Activated effector memory CD4-positive, alpha-beta T cell treated with Interleukin-2 at 50 U/mL for 16 hours (primary cell): ENCODE measurements around the gene ZMIZ1.

ENCODE experiments used
- DNase-seq: peaks from one replicate; pipeline ENCODE4 v3.0.0-alpha.2; 2020

ZMIZ1 gene

DNA sequence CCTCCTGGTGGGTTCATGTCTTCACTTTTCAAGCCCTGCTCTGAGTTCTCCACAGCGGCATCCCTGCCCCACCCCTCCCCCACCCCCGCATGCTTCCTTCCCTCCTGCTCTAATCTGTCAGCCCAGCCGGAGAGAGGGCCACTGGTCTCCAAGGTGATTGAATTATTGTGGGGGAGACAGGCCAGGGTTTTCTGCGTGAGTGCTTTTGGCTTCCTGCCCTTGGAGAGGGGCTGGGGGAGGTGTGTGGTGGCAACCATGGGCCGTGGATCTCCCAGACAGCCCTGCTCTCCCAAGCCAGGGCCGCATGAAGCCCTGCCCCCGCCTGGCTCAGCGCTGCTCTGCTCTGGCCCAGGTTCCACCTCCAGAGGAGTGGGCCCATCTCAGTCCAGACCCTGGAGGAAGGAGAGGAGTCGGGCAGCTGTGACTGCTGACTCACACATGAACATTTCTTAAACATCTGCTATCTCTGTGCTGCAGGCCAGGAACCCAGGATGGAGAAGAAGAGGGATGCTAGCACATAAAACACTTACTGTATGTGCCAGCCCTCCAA is 109.9 kb downstream of the ZMIZ1 start:
- no peak for DNase-seq

DNA sequence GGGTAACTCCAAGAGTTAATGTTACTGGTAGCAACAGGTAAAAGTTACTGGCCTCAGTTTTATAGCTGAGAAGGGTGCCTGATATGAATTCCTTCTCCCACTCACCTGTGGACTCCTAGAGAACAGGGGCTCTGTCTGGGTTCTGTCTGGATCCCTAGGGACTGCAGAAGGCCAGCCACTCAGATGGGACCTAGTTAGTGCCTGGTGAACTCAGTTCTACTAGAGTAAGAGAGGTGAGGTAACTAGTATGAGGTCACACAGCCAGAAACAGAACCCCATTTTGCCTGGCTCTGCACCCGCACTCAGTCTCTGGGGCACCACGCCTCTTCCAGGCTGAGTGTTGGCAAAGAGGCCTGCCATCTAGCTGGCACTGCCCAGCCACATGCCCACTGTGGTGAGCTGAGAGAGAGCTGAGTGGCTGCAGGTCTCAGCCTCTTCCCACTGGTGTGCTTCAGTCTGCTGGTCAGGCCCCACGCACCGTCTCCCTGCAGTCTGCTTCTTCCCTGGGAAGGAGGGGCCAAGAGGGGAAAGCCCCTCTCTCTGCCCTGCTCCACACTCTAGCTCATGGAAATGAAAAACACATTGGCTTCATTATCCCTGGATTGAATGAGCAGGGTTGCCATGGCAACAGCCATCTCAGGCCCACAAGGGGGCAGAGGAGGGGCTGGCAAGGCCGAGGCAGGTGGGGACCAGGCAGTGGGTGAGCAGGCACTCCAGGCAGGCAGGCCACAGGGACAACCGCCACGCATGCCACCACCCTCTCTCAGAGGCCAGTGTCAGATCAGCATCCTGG is 110.6 kb downstream of the ZMIZ1 start:
- no peak for DNase-seq

DNA sequence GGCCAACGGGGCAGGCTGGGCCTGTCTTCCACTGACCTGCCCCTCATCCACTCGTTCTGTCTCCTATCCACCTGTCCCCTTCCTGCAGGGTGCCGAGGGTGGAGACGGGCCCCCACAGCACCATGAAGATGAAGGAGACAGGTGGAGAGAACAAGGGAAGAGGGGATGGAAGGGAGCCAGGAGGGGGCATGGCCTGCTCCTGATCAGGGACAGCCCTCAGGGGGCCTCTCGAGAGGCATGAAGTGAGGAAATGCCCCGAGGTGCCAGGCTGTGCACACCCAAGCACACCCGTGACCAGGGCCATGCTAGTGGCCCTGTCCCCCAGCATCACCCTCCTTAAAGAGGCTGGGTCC is 111.2 kb downstream of the ZMIZ1 start:
- no peak for DNase-seq

DNA sequence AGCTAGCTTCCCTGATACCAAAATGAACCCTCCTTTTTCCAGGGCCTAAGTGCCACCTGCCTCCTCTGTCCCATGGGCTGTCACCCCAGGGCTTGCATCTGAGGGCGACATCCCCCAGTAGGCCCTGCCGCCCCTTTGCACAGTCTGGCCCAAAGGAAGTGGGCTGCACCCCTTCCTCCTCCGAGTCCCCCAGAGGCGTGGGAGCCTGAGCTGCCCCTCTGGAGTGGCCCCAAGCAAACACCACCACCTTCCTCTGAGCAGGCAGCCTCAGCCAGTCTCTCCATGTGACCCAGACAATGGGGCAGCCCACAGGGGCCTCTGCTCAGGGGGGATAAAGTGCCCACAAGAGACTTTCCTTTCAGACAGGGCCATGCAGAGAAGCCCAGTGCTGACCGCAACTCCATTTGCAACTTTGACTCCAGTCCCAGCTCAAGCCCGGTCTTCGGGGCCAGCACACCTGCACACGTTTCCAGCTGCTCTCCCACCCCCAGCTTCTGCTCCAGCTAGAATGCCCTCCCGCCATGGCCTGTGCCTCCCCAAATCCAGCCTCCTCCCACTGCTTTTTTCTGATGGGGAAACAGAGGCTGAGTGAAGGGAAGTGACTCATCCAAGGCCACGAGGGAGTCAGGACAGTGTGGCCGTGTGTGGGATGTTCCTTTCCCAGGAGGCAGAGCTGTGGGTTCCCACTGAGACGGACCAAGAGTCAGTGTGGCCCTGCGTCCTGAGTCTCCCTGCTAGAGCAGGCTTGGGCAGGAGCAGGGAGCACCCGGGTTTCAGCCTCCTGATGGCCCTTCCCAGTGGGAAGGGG is 111.9 kb downstream of the ZMIZ1 start:
- DNase-seq: no peak

DNA sequence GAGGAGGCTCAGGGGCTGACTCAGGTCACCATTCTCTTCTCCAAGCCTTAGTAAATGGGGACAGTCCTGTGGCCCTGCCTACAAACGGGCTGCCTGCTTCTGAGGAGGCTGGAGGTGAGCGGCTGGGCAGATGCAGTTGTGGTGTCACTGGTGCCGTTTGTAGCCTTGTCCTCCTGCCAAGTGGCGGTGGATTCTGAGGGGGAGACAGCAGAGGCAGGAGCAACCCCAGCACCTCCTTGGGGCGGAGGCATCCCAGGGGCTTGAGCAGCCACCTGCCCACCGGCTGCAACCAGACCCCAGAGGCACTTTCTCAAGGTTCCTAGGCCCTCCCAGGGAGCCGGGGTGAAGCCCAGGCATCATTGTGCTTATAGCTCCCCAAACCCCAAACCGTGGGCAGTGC is 112.5 kb downstream of the ZMIZ1 start:
- DNase-seq: no peak

DNA sequence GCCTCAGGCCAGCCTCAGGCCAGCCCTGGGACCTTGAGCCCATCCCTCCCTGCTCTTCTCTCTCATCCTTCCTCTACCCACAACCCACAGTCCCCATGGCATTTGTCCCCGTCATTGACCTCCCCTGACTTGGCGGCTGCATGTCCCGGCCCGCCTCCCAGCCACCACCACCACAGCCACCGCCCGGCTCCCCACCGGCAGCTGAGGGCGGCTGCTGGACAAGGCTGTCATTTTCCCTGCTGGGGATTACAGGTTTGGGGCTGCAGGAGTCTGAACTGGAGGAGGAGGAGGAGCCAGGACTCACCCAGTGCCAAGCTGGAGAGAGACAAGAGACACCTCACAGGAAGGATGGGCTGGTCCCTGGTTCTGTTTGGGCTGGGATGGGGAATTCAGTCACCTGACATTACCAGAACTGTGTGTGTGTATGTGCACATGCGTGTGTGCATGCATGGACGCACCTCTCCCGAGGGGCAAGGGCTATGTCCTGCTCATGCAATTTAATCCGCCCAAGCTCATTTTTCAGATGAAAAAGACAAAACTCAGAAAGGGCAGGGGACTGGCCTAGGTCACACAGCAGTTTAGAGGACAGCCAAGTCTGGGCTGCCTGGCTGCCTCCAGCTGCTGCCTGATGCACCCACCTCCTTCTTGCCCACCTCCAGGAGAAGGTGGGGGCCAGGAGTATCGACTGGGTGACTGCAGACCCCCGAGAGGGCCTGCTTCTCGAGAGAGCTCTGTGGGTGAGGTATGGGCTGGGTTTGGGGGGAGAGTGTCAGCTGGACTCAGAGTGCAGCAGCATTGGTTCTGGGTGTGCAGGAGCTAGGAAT is 113.1 kb downstream of the ZMIZ1 start:
- DNase-seq: no peak

DNA sequence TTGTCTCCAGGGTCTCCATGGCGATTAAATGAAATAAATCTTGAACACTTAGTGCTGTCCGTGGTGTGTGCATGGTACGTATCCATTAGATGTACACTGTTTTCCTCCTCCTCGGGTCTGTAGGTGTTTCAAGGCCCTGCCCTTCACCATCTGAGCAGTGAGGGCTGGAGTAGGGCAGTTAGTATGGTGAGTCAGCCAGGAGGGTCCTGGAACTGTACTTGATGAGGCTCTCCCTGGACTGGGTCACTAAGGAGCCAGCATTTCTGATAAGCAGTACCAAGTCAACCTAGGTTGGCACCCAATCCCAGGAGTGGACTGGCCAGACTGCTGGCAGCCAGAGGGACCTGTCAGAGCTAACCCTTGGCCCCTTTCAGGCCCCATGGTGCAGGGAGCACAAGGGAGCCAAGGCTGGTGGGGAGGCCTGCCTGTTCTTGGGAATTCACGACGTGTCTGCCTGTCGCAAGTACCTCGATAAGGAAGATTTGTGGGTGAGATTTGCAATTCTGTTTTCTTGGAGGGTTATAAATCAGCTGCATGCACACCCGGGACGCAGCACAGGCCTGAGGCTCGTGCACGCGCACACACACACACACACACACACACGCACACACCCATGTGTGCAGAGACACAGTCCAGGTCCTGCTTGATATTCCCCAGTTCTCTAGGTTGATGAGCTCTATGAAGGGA is 114.2 kb downstream of the ZMIZ1 start:
- no peak for DNase-seq

DNA sequence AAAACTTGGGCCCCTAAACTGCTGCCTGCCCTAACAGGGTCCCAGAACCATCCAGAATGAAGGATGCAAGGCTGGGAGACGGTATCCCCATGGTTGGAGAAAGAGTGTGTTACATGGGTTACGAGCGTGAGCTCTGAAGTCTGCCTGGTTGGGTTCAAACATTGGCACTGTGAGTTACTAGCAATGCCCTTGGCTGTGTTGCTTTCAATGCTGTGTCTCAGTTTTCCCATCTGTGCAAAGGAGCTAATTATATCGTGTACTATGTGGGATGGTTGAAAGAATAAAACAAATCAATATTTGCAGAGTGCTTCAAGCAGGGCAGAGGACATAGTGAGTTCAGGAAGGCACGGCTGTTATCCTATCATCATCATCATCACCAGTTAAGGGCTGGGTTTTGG is 114.7 kb downstream of the ZMIZ1 start:
- no peak for DNase-seq

DNA sequence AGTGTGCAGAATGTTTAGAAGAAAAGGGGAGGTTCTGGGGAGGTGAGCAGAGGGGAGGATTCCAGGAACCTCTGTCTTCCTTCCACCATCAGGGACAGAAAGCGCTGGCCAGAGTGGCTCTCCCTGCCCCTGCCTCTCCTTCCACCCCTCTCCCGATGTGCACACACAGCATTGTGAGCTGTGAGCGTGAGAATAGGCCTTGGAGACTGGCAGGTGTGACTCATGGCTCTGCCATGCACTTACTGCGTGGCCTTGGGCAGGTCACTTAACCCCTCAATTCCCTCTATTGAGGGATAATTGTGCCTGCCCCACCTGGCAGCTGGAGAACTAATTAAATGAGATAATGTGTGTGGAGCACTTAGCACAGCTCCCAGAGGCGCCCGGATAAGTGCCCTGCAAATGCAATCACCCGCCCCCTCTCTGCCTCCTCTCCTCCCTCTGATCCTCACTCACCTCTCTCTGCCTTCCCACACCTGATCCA is 115.4 kb downstream of the ZMIZ1 start:
- DNase-seq: no peak

DNA sequence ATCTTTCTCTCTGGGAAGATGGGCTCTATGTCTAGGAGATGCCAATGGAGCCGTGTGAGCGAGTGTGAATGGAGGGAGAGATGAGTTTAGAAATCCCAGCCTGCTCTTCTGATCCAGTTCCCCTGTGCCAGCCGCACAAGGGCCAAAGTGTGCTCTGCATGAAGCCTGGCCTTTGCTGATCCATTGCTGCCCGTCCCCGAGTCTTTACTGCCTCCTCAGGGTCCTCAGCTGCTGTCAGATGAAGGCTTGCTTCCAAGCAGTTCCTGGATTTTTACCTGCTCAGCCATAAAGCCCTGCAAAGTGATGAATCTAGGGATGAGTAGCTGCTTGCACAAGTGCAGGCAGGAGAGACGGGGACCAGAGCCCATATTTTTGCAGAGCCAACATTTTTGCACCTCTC is 115.9 kb downstream of the ZMIZ1 start:
- no peak for DNase-seq

DNA sequence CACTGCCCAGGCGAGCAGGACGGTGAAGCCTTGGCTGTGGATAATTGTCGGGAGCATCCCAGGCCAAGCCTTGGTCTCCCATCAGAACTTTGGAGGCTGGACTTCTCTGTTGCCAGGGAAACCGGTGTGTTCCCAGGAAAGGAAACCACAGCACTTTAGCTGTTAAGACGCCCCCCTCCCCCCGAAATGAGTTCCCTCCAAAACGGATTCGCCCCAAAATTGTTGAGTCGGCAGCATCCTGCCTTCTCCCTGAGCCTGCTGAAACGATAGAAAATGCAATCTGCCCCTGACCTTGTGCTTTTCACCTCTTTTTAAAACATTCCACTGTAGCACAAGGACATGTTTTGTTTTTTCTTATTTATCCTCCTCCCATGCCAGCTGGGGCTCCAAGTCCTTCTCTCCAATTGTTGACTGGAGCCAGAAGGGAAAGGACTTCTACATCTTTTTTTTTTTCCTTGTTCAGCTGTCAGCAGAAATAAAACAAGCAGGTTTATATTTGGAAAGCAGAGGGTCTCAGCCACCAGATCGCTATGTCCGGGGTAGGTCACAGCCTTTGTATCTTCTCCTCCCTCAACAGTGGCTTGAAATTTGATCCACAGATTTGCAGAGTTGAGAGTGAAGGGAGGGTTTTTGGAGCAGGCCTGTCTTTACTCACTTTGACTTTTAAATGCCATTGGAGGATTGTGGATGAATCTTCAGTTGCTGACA is 116.5 kb downstream of the ZMIZ1 start:
- no peak for DNase-seq

DNA sequence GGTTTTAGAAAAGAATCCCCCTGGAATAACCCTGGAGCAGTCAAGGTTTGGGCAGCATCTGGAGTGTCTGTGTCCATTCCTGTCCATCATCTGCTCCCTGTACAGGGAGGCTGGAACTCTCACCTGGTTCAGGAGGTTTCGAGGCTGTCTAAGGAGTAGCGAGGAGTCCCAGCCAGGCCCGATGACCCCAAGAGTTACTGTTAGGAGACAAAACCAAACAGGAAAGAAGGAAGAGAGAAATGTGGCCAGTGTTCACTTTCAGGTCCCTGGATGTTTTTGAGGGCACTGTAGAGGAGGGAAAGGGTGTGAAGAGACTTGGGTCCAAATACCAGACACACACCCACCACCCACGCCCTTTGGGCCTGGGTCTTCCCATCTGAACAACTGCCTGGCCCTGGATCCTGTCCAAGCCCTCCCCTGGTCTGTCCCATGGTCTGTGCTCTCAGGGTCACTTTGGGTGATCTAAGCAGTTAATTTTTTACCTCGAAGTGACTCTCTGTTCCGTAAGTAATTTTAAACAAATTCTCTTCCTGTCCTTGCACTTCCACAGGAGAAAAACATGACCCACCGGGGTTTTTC is 117.1 kb downstream of the ZMIZ1 start:
- no peak for DNase-seq

DNA sequence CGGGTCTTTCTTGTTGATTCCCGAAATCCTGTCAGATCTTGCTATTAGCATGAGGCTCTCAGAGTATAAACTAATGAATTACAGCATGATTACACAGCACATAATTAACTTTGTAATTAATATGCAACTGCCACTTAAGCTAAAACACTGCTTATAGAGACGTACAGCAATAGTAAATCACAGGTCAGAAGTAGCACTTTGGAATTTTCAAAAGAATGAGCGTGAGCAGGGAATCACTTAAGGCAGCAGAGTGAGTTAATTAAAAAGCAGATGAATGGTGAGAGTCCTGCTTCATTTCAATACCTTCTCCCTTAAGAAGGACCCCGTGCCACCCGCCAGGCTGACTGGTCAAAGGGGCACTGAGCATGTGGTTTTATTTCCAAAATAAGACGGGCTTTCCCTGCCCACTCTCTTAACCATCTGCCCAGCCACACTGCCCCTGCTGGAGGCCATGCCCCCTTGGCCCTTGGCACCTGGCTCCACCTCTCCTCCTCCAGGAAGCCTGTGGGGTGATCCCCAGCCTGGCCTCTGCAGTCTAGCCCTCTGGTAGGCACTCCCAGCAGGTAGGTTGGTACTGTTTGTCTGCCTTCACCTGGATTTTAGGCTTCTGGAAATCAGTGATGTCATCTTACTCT is 117.8 kb downstream of the ZMIZ1 start:
- no peak for DNase-seq

DNA sequence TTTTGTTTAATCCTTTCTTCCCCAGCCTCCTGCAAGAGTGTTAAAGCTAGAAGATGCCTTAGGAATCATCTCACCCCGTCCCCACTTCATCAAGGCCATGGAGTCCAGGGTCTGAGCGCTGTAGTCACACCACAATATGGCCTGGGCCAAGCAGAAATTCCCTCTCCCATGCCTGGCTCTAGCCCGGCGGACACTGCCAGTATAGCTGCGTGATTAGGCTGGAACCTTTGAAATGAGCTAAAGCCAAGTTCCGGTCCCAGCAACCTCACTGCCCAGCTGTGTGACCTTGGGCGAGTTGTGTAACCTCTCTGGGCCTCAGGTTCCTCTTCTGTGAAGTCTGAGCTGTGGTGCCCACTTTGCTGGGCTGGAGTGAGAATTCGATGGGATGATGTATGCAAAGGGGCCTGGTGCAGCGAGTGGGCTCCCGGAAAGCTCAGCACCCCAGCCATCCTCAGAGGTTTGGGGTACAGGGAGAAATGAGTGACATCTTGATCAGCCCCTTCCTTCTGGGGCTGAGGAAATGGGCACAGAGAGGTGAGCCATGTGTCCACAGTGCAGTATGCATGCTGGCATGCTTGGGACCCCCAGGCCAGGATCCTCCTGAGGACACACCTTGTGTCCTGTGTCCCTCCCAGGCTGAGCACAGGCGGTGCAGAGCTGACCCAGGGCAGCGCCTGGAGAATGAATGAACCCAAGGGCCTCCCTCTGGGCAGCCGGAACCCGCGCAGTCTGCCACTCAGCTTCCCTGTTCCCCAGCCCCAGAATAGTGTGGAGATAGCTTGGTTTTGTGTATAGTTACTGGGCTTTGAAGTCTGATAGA is 118.6 kb downstream of the ZMIZ1 start:
- DNase-seq: no peak

DNA sequence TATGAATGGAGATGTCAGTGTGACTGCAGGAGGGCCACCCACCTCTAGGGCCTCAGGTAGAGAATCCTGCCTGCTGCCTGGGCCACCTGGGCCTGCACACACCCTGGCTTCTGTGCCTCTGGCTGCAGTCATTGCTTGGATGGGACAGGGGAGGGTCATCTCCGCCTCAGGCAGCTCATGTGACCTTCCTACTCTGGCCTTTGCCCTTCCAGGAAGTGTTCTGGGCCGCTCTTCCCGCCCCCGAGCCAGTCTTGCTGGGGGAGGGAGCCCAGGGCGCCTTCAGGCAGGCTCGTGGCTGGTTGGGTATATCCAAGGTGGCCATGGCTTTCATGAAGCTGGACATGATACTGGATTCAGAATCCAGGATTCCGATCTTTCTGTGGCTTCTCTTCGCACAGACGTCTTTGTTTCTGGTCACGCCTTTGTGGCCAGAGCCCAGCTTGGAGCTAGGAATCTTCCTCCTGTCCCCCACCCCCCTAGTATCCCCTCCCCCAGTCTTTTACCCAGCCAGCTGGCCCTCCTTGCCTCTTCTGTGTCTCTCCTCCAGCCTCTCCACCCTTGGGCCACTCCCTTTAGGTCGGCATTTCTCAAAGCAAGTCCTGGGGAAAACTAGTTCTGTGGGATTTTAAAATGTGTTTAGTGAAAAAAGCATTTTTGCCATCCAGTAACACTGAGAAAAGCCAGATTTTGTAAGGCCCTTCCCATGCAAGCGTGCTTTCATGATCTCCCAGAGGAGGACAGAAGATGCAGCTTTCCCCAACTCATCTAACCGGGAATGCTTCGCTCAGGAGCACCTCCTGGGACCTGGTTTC is 119.6 kb downstream of the ZMIZ1 start:
- DNase-seq: no peak

DNA sequence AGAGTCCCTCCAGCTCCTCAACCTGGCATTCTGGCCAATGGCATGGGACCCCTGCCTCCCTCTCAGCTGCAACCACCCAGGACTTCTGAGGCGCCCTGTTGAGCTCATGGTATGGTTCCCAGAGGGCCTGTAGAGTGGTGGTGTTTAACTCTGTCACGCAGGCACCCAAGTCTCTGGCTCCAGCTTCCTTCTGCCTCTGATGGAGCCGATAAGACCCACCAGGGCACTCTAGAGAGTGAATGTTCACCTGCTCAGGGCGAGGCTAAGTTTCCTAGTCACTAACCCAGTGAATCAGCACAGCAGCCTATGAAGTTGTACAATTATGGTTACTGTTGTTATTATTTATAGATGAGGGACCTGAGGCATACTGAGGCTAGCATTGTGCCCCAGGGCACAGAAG is 120.4 kb downstream of the ZMIZ1 start:
- DNase-seq: no peak

DNA sequence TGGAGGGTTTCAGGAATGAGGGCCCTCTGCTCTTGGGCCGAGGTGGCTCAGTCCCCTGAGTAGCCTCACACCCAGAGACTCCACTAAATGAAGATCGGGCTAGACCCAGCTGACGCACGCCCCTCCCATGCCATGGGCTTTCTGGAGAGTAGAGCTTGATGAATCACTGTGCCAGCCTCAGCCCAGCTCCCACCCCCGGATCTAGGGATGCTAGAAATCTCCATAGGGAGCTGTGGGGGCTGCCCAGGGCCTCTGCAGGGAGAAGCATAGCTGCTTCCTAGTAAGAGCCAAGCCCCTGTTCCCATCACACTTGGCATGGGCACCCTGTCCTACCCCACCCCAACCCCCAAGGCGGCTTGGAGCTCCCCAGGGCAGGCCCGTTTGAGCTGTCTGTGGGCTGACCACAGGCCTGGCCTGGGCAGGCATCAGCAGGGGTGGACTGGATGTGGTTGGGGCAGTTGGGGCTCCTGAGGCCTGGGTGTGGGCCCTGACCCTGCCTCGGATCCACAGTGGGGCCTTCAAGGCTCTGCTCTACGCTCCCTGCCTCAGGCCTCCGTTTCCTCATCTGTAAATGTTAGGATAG is 121.2 kb downstream of the ZMIZ1 start:
- DNase-seq: no peak

DNA sequence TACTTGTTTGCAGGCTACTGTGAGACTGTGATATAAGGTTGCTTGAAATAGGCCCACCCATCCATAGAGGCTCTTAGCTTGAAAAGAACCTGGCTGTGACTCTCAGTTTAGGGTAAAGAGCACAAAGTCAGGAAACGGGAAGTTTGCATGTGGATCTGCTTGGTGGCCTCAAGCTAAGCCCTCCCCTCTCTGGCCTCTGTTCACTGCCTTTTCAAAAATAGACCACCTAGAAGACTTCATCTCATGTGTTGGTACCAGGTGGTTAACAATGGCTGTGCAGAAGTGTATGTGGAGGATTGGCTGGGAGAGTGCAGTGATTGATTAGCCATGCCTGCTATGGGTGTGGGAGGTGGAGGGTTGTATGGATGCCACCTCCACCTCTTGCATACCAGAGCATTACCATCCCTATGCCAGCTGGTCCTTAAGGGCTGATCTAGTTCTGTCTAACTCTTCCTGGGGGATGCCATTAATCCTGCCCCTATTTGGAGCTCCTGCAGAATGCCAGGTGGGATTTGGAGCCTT is 122.0 kb downstream of the ZMIZ1 start:
- no peak for DNase-seq
